HG03135 (cell line): ENCODE measurements around the gene SGCB.
A peak's percentile ranks its signal among the peaks of the same experiment; 100 is the strongest.
"Not testable (repeated sequence)": the region's sequence is repeated elsewhere in the genome, so short reads cannot be mapped to it uniquely, and the experiment has no call there.

ENCODE experiments used
- ATAC-seq: cut with Tn5 transposase; IDR thresholded peaks from one replicate; pipeline ENCODE4 v1.9.1; 2021; ENCODE audit warnings: mild to moderate bottlenecking, moderate library complexity; ENCODE audit not compliant: unreplicated experiment

The SGCB gene, protein sequence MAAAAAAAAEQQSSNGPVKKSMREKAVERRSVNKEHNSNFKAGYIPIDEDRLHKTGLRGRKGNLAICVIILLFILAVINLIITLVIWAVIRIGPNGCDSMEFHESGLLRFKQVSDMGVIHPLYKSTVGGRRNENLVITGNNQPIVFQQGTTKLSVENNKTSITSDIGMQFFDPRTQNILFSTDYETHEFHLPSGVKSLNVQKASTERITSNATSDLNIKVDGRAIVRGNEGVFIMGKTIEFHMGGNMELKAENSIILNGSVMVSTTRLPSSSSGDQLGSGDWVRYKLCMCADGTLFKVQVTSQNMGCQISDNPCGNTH

DNA sequence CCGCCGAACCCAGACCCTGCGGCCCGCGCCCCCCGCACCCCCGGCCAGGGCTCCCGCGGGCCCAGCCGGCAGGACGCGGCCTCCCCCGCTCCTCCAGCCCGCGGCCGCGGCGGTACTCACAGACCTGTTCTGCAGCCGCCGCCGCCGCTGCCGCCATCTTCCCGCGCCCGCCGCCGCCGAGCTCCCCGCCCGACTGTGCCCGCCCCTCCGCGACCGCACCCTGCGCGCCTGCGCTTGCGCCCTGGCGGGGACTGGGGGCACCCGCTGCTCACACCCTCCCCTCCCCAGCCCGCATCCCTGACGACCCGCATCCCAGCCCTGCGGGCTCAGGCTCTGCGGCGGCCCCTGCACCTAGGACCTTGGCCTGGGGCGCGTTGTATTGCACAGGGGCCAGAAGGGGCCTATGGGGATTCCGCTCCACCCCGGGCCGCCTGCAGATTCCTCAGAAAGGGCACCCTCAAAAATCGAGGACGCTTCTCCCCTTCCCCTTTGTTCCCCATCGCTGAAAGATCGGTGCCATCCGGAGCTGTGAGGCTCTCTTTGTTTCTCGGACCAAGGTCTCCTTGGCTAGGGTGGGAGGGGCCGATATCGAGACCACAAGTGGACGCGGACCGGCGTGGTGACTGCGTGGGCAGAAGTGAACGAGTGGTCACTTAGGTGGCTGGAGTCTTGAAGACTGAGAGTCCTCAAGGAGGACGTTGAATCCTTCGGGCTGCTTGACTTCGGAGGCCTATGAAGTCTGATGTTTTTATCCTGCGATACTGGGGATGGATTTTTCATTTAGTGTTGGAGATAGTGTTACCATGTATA lies at the start of gene SGCB:
TSS of gene SGCB (minus strand) at position 197 of the 810 bp plus-strand sequence. CDS start at position 157, 40 bp downstream.
- peak; percentile 85 for ATAC-seq

- not testable (repeated sequence) for ATAC-seq
Measured at GRCh38 chr4:52086425-52086824, 48.3 kb upstream of the SGCB start.

- no peak for ATAC-seq
Measured at GRCh38 chr4:52081216-52081615, 43.1 kb upstream of the SGCB start.

GRCh38 chr4:52079659-52080058 lies 41.6 kb upstream of the SGCB start:
- no peak for ATAC-seq

GRCh38 chr4:52076731-52077130 lies 38.6 kb upstream of the SGCB start:
- ATAC-seq, result no peak

DNA sequence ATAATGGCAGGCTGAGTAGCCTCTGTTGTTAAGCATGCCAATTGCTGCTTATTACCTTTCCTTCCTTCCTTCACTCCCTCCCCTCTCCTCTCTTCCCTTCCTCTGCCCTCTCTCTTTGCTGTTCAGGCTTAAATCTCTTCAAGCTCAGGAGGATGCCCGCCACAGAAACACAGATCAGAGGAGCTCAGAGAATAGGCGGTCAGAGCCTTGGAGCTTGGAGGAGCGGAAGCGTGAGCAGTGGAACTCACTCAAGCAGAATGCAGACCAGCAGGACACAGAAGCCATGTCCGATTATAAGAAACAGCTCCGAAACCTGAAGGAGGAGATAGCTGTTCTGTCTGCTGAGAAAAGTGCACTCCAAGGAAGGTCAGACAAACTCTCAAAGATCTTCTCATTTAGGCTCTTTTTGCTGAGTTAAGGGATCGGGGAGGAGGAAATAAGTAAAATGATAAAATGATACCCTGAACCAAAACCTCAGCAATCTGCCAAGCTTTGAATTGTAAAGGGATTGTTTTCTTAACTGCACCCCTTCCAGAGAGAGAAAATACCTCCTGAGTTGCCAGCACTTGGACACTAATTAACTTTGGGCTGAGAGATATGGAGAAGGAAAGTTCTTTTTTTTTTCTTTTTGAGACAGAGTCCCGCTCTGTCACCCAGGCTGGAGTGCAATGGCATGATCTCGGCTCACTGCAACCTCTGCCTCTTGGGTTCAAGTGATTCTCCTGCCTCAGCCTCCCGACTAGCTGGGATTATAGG lies 33.9 kb upstream of the SGCB start:
- no peak for ATAC-seq

GRCh38 chr4:52069571-52069970 lies 31.5 kb upstream of the SGCB start:
- ATAC-seq, result no peak

GRCh38 chr4:52059372-52059771 lies 21.3 kb upstream of the SGCB start:
- ATAC-seq, result no peak

DNA sequence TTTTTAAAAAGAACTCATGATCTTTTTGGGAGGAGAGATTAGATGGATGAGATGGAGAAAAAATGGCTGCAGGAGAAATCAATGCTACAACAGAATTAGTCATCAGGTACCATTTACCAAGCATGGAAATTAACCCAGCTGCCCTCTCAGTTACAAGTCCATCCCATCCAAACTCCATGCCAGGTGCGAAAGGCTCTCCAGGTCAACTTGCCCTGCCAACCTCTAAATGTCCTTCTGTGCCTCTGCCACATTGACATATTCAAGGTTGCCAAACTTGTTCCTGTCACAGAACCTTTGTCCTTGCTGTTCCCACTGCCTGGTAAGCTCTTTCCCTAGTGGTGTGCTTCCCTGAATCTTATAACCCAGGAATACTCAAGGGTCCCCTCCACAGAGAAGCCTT lies 20.2 kb upstream of the SGCB start:
- no peak for ATAC-seq

DNA sequence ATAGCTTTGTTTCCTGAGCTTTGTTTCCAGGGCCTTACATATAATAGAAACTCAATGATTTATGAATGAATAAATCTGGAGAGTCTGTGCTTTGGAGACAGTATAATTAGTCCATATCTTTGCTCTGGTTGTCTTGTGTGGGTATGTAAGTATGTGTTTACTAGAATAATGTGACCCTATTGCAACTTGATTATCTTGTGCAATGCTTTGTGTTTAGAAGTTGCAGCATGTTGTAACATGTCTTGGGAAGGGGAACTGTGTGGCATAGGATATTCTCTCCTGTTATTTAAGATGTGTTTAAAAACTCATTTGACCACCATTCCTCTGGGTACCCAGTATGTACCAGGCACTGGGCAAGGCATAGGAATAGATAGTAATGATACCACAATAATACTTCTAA lies 19.1 kb upstream of the SGCB start:
- ATAC-seq, result no peak

DNA sequence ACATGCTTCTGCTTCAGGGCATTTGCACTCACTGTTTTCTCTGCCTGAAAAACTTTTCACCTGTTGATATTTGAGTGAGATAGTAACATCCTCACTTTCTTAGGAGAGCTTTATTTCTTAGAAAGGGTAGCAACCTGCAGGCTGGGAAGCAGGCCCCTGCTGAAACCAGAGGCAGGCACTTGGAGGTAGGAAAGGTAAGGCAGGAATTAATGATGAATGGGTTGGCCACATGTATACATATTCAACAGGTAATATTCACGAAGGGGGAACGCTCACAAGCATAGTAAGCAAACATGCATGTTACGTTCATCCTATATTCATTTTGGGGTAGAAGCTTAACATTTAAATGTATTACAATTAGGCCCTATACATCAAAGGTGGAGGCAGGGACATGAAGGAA lies 16.2 kb upstream of the SGCB start:
- no peak for ATAC-seq

GRCh38 chr4:52052475-52052780 lies 14.3 kb upstream of the SGCB start:
- no peak for ATAC-seq

DNA sequence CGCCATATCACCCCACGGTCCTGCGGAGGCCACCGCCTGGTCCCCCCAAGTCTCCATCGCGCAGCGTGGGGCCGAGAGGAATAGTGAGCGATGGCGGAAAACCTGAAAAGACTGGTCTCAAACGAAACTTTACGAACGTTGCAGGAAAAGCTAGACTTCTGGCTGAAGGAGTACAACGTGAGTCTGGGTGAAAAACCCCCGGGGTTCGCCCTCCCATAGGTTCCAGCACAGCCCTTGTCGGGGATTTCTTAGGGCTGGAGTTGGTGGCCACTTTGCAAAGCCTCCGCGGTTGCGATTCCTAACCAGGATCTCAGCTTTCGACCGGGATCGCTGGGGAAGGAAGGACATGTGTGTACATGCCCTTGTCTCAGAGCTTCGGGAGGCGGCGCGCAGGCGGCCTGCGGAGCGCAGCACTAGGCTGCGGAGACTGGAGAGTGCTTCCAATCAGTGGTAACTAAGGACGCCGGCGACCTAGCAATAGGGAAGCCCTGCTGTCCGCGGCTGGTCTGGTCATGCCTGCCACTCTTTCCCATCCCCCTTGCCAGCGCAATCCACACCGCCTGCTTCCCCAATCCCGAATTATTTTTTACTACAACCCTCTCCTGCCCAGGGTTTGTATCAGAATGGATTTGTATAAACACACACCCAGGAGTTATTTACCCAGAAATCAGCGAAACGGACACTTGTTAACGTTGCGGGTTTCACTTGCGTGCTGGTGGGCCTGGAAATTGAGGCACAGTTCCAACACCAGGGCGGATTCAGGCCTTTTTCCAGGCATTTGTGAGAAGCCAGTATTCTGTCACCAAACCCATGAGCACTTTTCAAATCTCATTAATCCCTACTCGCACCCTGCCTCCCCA lies 13.7 kb upstream of the SGCB start:
- no peak for ATAC-seq

GRCh38 chr4:52051213-52051614 lies 13.1 kb upstream of the SGCB start, which contains the start of gene SPATA18:
SPATA18 (plus strand) TSS chr4:52051304; CDS start chr4:52051705, 401 bp downstream.
- ATAC-seq, result no peak

GRCh38 chr4:52049266-52049665 lies 11.2 kb upstream of the SGCB start:
- ATAC-seq, result no peak

- ATAC-seq, result no peak
Measured at GRCh38 chr4:52045028-52045427, 6.9 kb upstream of the SGCB start.

DNA sequence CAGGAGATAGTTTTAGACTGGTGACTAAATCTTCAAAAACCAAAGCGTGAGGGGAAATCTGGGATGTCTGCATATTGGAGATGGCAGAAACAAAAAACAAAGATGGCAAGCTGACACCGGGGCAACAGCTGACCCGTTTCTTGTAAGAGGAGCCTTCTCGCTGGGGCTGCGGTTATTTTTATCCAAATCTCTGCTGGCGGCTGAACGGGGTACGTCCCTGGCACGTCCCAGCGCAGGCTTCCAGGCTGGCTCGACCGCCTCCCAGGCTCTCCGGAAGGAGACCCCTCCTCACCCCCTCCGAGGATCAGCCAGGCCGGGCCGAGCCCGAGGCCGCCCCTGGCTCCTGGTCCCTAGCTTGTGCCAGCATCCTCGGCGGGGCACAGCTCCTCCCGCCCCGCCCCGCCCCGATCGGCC lies 403 bp downstream of the SGCB start:
- ATAC-seq, result peak; percentile 51

- ATAC-seq, result no peak
Measured at GRCh38 chr4:52036886-52037530, 1.1 kb downstream of the SGCB start.

GRCh38 chr4:52035190-52035589 lies 2.9 kb downstream of the SGCB start:
- no peak for ATAC-seq

- no peak for ATAC-seq
Measured at GRCh38 chr4:52032005-52032404, 6.1 kb downstream of the SGCB start.
